ENCODE measurements around the gene RPGRIP1L. TPM values are rescaled to one million over a fixed set of nuclear protein-coding genes. Genes with fewer than 3 reads are reported as not detected.

The RPGRIP1L gene
- total RNA-seq, 6 experiments from 2014 or later, result 16.3 to 19.1 (median 18.4) TPM

DNA sequence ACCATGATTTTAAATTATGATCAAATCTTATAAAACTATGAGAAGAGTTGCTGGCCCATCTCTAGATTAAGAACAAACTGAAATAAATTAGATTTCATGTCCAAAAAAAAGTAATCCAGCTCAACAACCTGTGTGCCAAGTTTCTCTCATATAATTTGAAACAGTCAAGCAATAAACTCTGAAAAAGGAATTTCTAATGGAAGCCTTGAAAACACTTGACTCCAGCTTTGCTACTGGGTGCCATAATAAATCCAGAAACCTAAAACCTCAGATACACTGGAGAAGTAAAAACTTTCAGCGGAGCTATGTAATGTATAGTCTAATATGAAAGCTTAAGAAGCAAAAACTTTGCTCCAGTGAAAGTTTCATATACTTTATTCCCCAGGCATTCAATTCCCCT lies 25.5 kb downstream of the RPGRIP1L start:
- Mint-ChIP-seq H3K4me1 (ENCODE audit: low read depth) (peaks cover 24% of the 10 kb centered on the region), H3K4me3 (no peak overlapping the region), H3K9me3 (no peaks in the 10 kb centered on the region), H3K27me3 (ENCODE audit: insufficient read depth) (no peaks in the 10 kb centered on the region), H3K36me3 (ENCODE audit: low read depth) (peaks cover 11% of the 10 kb centered on the region), H3K27ac (no peak overlapping the region)
- TF ChIP-seq, protein P1, sequence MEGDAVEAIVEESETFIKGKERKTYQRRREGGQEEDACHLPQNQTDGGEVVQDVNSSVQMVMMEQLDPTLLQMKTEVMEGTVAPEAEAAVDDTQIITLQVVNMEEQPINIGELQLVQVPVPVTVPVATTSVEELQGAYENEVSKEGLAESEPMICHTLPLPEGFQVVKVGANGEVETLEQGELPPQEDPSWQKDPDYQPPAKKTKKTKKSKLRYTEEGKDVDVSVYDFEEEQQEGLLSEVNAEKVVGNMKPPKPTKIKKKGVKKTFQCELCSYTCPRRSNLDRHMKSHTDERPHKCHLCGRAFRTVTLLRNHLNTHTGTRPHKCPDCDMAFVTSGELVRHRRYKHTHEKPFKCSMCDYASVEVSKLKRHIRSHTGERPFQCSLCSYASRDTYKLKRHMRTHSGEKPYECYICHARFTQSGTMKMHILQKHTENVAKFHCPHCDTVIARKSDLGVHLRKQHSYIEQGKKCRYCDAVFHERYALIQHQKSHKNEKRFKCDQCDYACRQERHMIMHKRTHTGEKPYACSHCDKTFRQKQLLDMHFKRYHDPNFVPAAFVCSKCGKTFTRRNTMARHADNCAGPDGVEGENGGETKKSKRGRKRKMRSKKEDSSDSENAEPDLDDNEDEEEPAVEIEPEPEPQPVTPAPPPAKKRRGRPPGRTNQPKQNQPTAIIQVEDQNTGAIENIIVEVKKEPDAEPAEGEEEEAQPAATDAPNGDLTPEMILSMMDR (IDR thresholded peaks at IDR 0.05), result no peak
- DNase-seq, result no peak

DNA sequence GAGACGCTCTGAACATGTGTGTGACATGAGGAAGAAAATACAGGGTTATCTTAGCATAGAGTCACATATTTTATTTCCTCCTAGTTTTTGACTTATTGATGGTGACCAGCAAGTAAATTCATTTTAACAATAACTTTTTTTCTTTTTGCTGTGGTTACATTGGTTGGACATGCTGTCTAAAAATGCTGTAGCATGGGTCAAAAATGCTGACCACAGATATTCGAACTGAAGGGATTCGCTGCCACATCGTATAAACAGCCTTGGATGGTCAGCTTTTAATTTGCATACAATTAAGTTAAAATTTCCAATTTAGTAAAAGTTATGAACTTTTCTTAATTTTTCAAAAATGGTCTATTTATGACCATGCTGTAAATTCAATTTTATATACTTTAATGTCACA lies 30.5 kb downstream of the RPGRIP1L start:
- no peak overlapping the region for H3K27ac Mint-ChIP-seq
- H3K9me3 Mint-ChIP-seq, result no peaks in the 10 kb centered on the region
- peaks cover 5% of the 10 kb centered on the region for H3K36me3 Mint-ChIP-seq (ENCODE audit: low read depth)
- no peak for DNase-seq
- TF ChIP-seq, protein P1 (IDR thresholded peaks at IDR 0.05), result no peak
- H3K4me3 Mint-ChIP-seq, result no peak overlapping the region
- peaks cover 4% of the 10 kb centered on the region; the same call in 1 of the 2 replicates for H3K4me1 Mint-ChIP-seq (ENCODE audit: low read depth)
- no peaks in the 10 kb centered on the region for H3K27me3 Mint-ChIP-seq (ENCODE audit: insufficient read depth)

DNA sequence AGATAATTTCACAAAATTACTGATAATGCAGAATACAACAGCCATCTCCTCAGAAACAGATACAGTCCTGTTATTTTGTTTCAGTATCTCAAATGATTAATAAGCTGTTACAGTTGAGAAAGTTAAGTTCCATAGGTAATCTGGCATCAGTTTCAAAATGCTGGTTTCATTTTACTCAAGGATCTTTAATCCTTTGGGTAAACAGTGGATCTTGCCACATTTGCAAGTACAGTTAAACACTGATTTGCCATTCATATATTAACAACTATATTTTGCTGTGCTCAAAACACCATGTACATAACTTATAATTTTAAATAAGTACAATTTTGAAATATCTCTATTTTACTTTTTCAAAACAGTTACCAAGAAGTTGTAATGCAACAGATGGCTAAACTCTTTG lies 31.2 kb downstream of the RPGRIP1L start:
- Mint-ChIP-seq H3K4me1 (ENCODE audit: low read depth) (peaks cover 4% of the 10 kb centered on the region), H3K27ac (no peak overlapping the region), H3K27me3 (ENCODE audit: insufficient read depth) (no peaks in the 10 kb centered on the region), H3K9me3 (no peaks in the 10 kb centered on the region), H3K36me3 (ENCODE audit: low read depth) (peaks cover 5% of the 10 kb centered on the region), H3K4me3 (peak overlapping the region; percentile 13; the same call in 1 of the 2 replicates)
- DNase-seq, result no peak
- TF ChIP-seq, protein P1 (IDR thresholded peaks at IDR 0.05), result no peak

DNA sequence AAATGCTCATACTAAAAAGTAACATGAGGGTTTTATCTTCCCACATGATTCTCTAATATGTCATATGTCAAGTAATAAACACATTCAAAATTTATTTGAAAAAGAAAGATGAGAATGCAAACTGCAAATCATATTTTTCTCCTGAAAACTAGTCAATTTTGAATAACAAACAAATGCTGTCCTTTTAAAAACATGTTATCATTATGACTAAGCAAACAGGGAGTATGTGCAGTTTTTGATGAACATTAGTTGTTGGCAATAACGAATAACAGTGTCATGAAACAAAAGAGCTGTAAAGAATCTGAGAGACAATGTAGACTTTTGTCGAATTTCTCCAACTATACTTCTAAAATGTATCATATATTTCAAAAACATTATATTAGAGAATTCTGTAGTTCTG lies 34.8 kb downstream of the RPGRIP1L start:
- Mint-ChIP-seq H3K27me3 (ENCODE audit: insufficient read depth) (no peaks in the 10 kb centered on the region), H3K4me1 (ENCODE audit: low read depth) (peaks cover 40% of the 10 kb centered on the region), H3K4me3 (no peak overlapping the region), H3K9me3 (no peaks in the 10 kb centered on the region), H3K27ac (no peak overlapping the region), H3K36me3 (ENCODE audit: low read depth) (peaks cover 8% of the 10 kb centered on the region; the same call in 1 of the 2 replicates)
- DNase-seq, result no peak
- TF ChIP-seq, protein P1 (IDR thresholded peaks at IDR 0.05), result no peak

DNA sequence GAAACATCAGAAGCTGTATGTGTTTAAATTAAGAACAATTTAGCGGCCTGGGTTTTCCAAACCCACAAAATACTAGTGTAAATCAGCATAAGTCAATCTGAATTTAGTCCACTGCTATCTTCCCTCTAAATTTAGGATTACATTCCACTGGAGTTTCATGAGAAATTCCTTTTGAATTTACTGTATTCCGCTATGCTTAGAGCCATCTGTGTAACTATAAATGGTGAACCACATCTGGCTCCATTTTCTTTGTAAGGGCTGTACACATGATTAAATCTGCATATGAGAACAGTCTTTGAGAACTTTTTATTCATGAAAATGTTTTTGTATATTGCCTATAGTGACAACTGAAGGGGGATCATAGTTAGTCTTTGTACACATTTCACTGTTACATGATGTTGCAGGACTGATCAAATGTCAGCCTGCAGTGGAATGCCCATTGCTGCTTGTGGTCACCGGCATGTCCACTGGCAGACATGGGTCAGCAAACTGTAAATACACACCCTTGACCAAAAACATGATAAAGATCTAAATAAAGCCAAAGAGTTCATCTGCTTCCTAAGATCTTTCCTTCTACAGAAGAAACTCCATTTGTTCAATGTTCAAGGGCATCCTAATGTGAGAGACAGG lies 36.8 kb downstream of the RPGRIP1L start:
- TF ChIP-seq, protein P1 (IDR thresholded peaks at IDR 0.05), result no peak
- H3K4me1 Mint-ChIP-seq (ENCODE audit: low read depth), result peaks cover 47% of the 10 kb centered on the region
- peak overlapping the region; percentile 20; the same call in 1 of the 2 replicates for H3K27ac Mint-ChIP-seq
- H3K36me3 Mint-ChIP-seq (ENCODE audit: low read depth), result peaks cover 8% of the 10 kb centered on the region; the same call in 1 of the 2 replicates
- H3K9me3 Mint-ChIP-seq, result no peaks in the 10 kb centered on the region
- H3K27me3 Mint-ChIP-seq (ENCODE audit: insufficient read depth), result no peaks in the 10 kb centered on the region
- H3K4me3 Mint-ChIP-seq, result no peak overlapping the region; the same call in 1 of the 2 replicates
- DNase-seq, result no peak

Data from HFFc6 (cell line).